WTC11 (cell line): ENCODE results near the gene RANGRF. TPM values are rescaled to one million over a fixed set of nuclear protein-coding genes. Genes with fewer than 3 reads are reported as not detected.

ENCODE experiments used
- ATAC-seq: fragments of 200-7000 bp; cut with Tn5 transposase; 2 replicates; pipeline ENCODE4 v1.10.0; 2021; ENCODE audit warnings: mild to moderate bottlenecking, moderate library complexity
- CTCF ChIA-PET: fragments of 300-600 bp; sonication (Branson Sonifier 250); formaldehyde crosslinking; loops from one replicate; lab custom pipeline; 2021; ENCODE audit warnings: antibody characterized with exemption; lab: Charles Lee
- POLR2A ChIA-PET: fragments of 350-600 bp; sonication (Branson Sonifier 250); formaldehyde crosslinking; loops from one replicate; lab custom pipeline; 2021; ENCODE audit warnings: antibody characterized with exemption; lab: Charles Lee
- DNase-seq: peaks from one replicate; pipeline ENCODE4 v3.0.0; 2021; ENCODE audit warnings: low spot score
- H3K27ac Mint-ChIP-seq: 2 replicates; pipeline ENCODE4 v1.8.0; 2021; ENCODE audit warnings: mixed read lengths
- H3K27me3 Mint-ChIP-seq: 2 replicates; pipeline ENCODE4 v1.8.0; 2021; ENCODE audit warnings: low read depth, mild to moderate bottlenecking, moderate library complexity, mixed read lengths
- H3K36me3 Mint-ChIP-seq: 2 replicates; pipeline ENCODE4 v1.8.0; 2021; ENCODE audit warnings: mixed read lengths
- H3K4me1 Mint-ChIP-seq: 2 replicates; pipeline ENCODE4 v1.8.0; 2022; ENCODE audit warnings: mixed read lengths
- H3K4me3 Mint-ChIP-seq: 2 replicates; pipeline ENCODE4 v1.8.0; 2021; ENCODE audit warnings: mild to moderate bottlenecking, moderate library complexity, mixed read lengths
- H3K9me3 Mint-ChIP-seq: 2 replicates; pipeline ENCODE4 v1.8.0; 2021; ENCODE audit warnings: mixed read lengths
- ATF2 ChIP-seq: sonication (generic); formaldehyde crosslinking; IDR thresholded peaks from 2 replicates; pipeline ENCODE4 v1.8.1; 2022; ENCODE audit warnings: low read depth, missing genetic modification reagents, borderline replicate concordance
- ATF6 ChIP-seq: sonication (generic); formaldehyde crosslinking; IDR thresholded peaks from 2 replicates; pipeline ENCODE4 v1.8.1; 2023; ENCODE audit warnings: mild to moderate bottlenecking, missing genetic modification reagents
- CDX4 ChIP-seq: fragments of 250-450 bp; sonication (Bioruptor Pico); IDR thresholded peaks from 2 replicates; pipeline ENCODE4 v1.9.0; 2021; ENCODE audit warnings: moderate library complexity, mild to moderate bottlenecking, inconsistent platforms, borderline replicate concordance
- E2F5 ChIP-seq: sonication (generic); formaldehyde crosslinking; IDR thresholded peaks from 2 replicates; pipeline ENCODE4 v1.8.1; 2022; ENCODE audit warnings: mild to moderate bottlenecking, moderate library complexity, missing genetic modification reagents
- ERG ChIP-seq: fragments of 250-450 bp; sonication (Bioruptor Pico); IDR thresholded peaks from 2 replicates; pipeline ENCODE4 v1.8.0; 2021; ENCODE audit warnings: mild to moderate bottlenecking
- FOXK1 ChIP-seq: sonication (generic); formaldehyde crosslinking; IDR thresholded peaks from 2 replicates; pipeline ENCODE4 v1.8.0; 2022; ENCODE audit warnings: mild to moderate bottlenecking, moderate library complexity, missing genetic modification reagents
- FOXP4 ChIP-seq: sonication (generic); formaldehyde crosslinking; IDR thresholded peaks from 2 replicates; pipeline ENCODE4 v1.8.0; 2022; ENCODE audit warnings: mild to moderate bottlenecking, missing genetic modification reagents
- GRHL2 ChIP-seq: fragments of 250-450 bp; sonication (Bioruptor Pico); IDR thresholded peaks from 2 replicates; pipeline ENCODE4 v1.8.0; 2022; ENCODE audit warnings: mild to moderate bottlenecking, moderate library complexity; ENCODE audit not compliant: insufficient replicate concordance, severe bottlenecking
- JAZF1 ChIP-seq: fragments of 250-450 bp; sonication (Bioruptor Pico); IDR thresholded peaks from 2 replicates; pipeline ENCODE4 v1.9.0; 2021; ENCODE audit warnings: moderate library complexity, mild to moderate bottlenecking, inconsistent platforms
- KAT7 ChIP-seq: sonication (generic); formaldehyde crosslinking; IDR thresholded peaks from 2 replicates; pipeline ENCODE4 v1.8.1; 2023; ENCODE audit warnings: missing genetic modification reagents, mild to moderate bottlenecking, borderline replicate concordance
- MLX ChIP-seq: sonication (generic); formaldehyde crosslinking; IDR thresholded peaks from 2 replicates; pipeline ENCODE4 v1.8.1; 2023; ENCODE audit warnings: mild to moderate bottlenecking, missing genetic modification reagents, moderate library complexity
- SMAD4 ChIP-seq: sonication (generic); formaldehyde crosslinking; IDR thresholded peaks from 2 replicates; pipeline ENCODE4 v1.8.0; 2022; ENCODE audit warnings: mild to moderate bottlenecking, missing genetic modification reagents
- SP1 ChIP-seq: sonication (generic); formaldehyde crosslinking; conservative IDR thresholded peaks from 2 replicates; pipeline ENCODE4 v1.8.1; 2022; ENCODE audit warnings: missing genetic modification reagents
- TEAD4 ChIP-seq: sonication (generic); formaldehyde crosslinking; IDR thresholded peaks from 2 replicates; pipeline ENCODE4 v1.8.0; 2022; ENCODE audit warnings: mild to moderate bottlenecking, missing genetic modification reagents
- USF1 ChIP-seq: sonication (generic); formaldehyde crosslinking; IDR thresholded peaks from 2 replicates; pipeline ENCODE4 v1.8.0; 2022; ENCODE audit warnings: mild to moderate bottlenecking, missing genetic modification reagents
- ZMAT4 ChIP-seq: fragments of 250-450 bp; sonication (Bioruptor Pico); IDR thresholded peaks from 2 replicates; pipeline ENCODE4 v1.9.0; 2021; ENCODE audit warnings: mild to moderate bottlenecking
- ZNF138 ChIP-seq: sonication (generic); formaldehyde crosslinking; conservative IDR thresholded peaks from 2 replicates; pipeline ENCODE4 v1.8.1; 2022; ENCODE audit warnings: mild to moderate bottlenecking, moderate library complexity, missing genetic modification reagents
- ZNF232 ChIP-seq: sonication (generic); formaldehyde crosslinking; IDR thresholded peaks from 2 replicates; pipeline ENCODE4 v1.8.0; 2022; ENCODE audit warnings: mild to moderate bottlenecking, missing genetic modification reagents
- ZNF396 ChIP-seq: fragments of 250-450 bp; sonication (Bioruptor Pico); IDR thresholded peaks from 2 replicates; pipeline ENCODE4 v1.8.0; 2021; ENCODE audit warnings: mild to moderate bottlenecking, moderate library complexity, borderline replicate concordance
- ZNF416 ChIP-seq: fragments of 250-450 bp; sonication (Bioruptor Pico); IDR thresholded peaks from 2 replicates; pipeline ENCODE4 v1.9.0; 2021; ENCODE audit warnings: mild to moderate bottlenecking, inconsistent platforms
- ZNF671 ChIP-seq: fragments of 250-450 bp; sonication (Bioruptor Pico); IDR thresholded peaks from 2 replicates; pipeline ENCODE4 v1.8.0; 2021; ENCODE audit warnings: mild to moderate bottlenecking
- ZSCAN18 ChIP-seq: fragments of 250-450 bp; sonication (Bioruptor Pico); IDR thresholded peaks from 2 replicates; pipeline ENCODE4 v2.1.2; 2022; ENCODE audit warnings: mild to moderate bottlenecking, moderate library complexity
- total RNA-seq: library from RNA; stranded (reverse); gene quantifications from 3 replicates; pipeline ENCODE4 v1.2.3, GENCODE V29; 2021

RANGRF gene
- total RNA-seq, 1 experiment from 2014 or later = 32.7 TPM

- TF ChIP-seq CDX4 (CRISPR knock-in tag) (no peak), FOXK1 (CRISPR knock-in tag) (no peak)
Measured at GRCh38 chr17:8244768-8245167, 43.7 kb upstream of the RANGRF start (continued).

- CTCF ChIA-PET = interaction anchor here (0.8 to 2.8 kb wide), 5 partner anchors 26 to 161 kb away, joined by 4 to 12 read pairs (median 7); no protein-coding TSS in a partner anchor
- DNase-seq (peak; percentile 96), ATAC-seq (peak; percentile 44)
- Mint-ChIP-seq H3K27ac (peak within 1 kb of the TSS; percentile 99), H3K9me3 (0 out of 2 replicates have a peak, but pooled peaks cover 8% of the 10 kb centered on the region), H3K4me1 (peaks cover 17% of the 10 kb centered on the region), H3K27me3 (no peaks in the 10 kb centered on the region), H3K4me3 (peak within 1 kb of the TSS; percentile 97), H3K36me3 (peaks cover 14% of the 10 kb centered on the region)
- POLR2A ChIA-PET = interaction anchor here (0.8 to 4.7 kb wide), 10 partner anchors 22 to 127 kb away, joined by 3 to 31 read pairs (median 6); partner anchors contain the start of genes PER1, RANGRF and SLC25A35
- TF ChIP-seq ZNF138 (CRISPR knock-in tag) (no peak), ERG (no peak), JAZF1 (CRISPR knock-in tag) (no peak), ZNF416 (no peak), ZNF396 (CRISPR knock-in tag) (no peak), USF1 (CRISPR knock-in tag) (0 out of 2 replicates have a peak, but pooled peaks have one; percentile 37), ATF2 (CRISPR knock-in tag) (no peak), E2F5 (CRISPR knock-in tag) (peak; percentile 12; the same call in 1 of the 2 replicates), SMAD4 (no peak), ZNF232 (CRISPR knock-in tag) (no peak; the same call in 1 of the 2 replicates), MLX (CRISPR knock-in tag) (no peak), ATF6 (CRISPR knock-in tag) (no peak), TEAD4 (CRISPR knock-in tag) (0 out of 2 replicates have a peak, but pooled peaks have one; percentile 57), FOXK1 (CRISPR knock-in tag) (peak; percentile 93; the same call in 1 of the 2 replicates), KAT7 (CRISPR knock-in tag) (peak; percentile 53; the same call in 1 of the 2 replicates), ZMAT4 (CRISPR knock-in tag) (no peak), SP1 (CRISPR knock-in tag) (peak; percentile 84), ZNF671 (CRISPR knock-in tag) (no peak), ZSCAN18 (CRISPR knock-in tag) (no peak), GRHL2 (CRISPR knock-in tag) (no peak), FOXP4 (CRISPR knock-in tag) (peak; percentile 15; the same call in 1 of the 2 replicates)
Measured at GRCh38 chr17:8248751-8249607, 39.5 kb upstream of the RANGRF start, which contains the start of gene PFAS. Gene PFAS, plus strand, starts transcription at chr17:8249289. Its CDS starts 4,649 bp downstream, at chr17:8253938.
